Ascending aorta (tissue), 2 donors: ENCODE measurements around the gene CDK16. TPM values are rescaled to one million over a fixed set of nuclear protein-coding genes. Genes with fewer than 3 reads are reported as not detected.

ENCODE experiments used
- DNase-seq, 2 donors: peaks; one replicate each; pipeline ENCODE4 v3.0.0-alpha.2; 2019; ENCODE audit warnings: low spot score in 2 of 2
- H3K27ac ChIP-seq, 2 donors: fragments of 200-600 bp; sonication (generic); one replicate each; pipeline ENCODE4 v1.5.1; 2016 to 2017; ENCODE audit warnings: mild to moderate bottlenecking in 1 of 2
- H3K27me3 ChIP-seq: fragments of 200-600 bp; sonication (generic); one replicate; pipeline ENCODE4 v1.5.1; 2017
- H3K36me3 ChIP-seq, 2 donors: fragments of 200-600 bp; sonication (generic); one replicate each; pipeline ENCODE4 v1.5.1; 2016
- H3K4me1 ChIP-seq, 2 donors: fragments of 200-600 bp; sonication (generic); one replicate each; pipeline ENCODE4 v1.5.1; 2016 to 2017; ENCODE audit warnings: mild to moderate bottlenecking in 1 of 2
- H3K4me3 ChIP-seq, 2 donors: fragments of 200-600 bp; sonication (generic); one replicate each; pipeline ENCODE4 v1.5.1; 2016 to 2017; ENCODE audit warnings: mild to moderate bottlenecking in 1 of 2
- H3K9me3 ChIP-seq, 2 donors: fragments of 200-600 bp; sonication (generic); one replicate each; pipeline ENCODE4 v1.5.1; 2016
- intact Hi-C: fragments of 100-400 bp; cut with DNase I; formaldehyde crosslinking; loops from one replicate; pipeline ENCODE4 v1.15.1; 2023
- total RNA-seq: library from RNA; depleted of rRNA; stranded (reverse); fragments of >200 nt; gene quantifications from one replicate; pipeline ENCODE4 v1.1.0, GENCODE V29; 2016
- TF ChIP-seq, protein P1 (sequence below), 3 experiments: fragments of 200-600 bp in 2 of 3; fragments of 450-650 bp in 1 of 3; sonication (generic) in 2 of 3; IDR thresholded peaks; one replicate each; pipeline ENCODE4 v1.5.1; 2016 to 2019; ENCODE audit warnings: antibody characterized with exemption in 3 of 3, mild to moderate bottlenecking in 1 of 3, moderate library complexity in 1 of 3

CDK16 gene
- total RNA-seq, 1 donor from 2014 or later: 87.4 TPM

DNA sequence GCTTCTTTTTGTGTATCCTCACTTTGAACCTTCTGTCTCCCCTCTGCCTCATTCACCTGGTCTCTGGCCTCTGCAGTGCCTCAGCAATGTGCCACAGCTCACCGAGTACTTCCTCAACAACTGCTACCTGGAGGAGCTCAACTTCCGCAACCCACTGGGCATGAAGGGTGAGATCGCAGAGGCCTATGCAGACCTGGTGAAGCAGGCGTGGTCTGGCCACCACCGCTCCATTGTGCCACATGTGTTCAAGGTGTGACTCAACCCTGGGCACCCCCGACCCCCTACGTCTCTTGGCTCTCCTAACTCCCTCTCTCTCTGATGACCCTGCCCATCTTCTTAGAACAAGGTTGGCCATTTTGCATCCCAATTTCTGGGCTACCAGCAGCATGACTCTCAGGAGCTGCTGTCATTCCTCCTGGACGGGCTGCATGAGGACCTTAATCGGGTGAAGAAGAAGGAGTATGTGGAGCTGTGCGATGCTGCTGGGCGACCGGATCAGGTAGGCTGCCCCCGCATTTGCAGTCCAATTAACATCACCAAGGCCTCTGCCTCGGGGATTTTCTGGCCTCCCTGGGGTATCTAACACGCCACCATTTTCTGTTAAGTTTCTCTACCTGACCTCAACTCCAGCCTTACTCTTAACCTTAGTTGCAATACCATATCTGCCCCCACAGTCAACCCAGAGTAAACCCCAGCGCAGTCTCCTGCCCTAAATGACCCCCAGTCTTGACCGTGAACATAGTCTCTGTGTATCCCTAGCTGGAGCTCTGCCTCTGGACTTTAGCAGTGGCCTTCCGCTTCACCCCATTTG, 22.9 kb downstream of the CDK16 start:
- Histone ChIP-seq H3K27ac (no peak overlapping the region), H3K9me3 (no peaks in the 10 kb centered on the region), H3K36me3 (peaks cover 39 to 60% of the 10 kb centered on the region in 2 donors), H3K4me3 (no peak overlapping the region), H3K27me3 (no peaks in the 10 kb centered on the region), H3K4me1 (no peaks in the 10 kb centered on the region)
- DNase-seq: peak in 1 of 2 donors; percentile 56
- TF ChIP-seq, protein P1, sequence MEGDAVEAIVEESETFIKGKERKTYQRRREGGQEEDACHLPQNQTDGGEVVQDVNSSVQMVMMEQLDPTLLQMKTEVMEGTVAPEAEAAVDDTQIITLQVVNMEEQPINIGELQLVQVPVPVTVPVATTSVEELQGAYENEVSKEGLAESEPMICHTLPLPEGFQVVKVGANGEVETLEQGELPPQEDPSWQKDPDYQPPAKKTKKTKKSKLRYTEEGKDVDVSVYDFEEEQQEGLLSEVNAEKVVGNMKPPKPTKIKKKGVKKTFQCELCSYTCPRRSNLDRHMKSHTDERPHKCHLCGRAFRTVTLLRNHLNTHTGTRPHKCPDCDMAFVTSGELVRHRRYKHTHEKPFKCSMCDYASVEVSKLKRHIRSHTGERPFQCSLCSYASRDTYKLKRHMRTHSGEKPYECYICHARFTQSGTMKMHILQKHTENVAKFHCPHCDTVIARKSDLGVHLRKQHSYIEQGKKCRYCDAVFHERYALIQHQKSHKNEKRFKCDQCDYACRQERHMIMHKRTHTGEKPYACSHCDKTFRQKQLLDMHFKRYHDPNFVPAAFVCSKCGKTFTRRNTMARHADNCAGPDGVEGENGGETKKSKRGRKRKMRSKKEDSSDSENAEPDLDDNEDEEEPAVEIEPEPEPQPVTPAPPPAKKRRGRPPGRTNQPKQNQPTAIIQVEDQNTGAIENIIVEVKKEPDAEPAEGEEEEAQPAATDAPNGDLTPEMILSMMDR (IDR thresholded peaks at IDR 0.05): no peak
- intact Hi-C loops: no loop called here

DNA sequence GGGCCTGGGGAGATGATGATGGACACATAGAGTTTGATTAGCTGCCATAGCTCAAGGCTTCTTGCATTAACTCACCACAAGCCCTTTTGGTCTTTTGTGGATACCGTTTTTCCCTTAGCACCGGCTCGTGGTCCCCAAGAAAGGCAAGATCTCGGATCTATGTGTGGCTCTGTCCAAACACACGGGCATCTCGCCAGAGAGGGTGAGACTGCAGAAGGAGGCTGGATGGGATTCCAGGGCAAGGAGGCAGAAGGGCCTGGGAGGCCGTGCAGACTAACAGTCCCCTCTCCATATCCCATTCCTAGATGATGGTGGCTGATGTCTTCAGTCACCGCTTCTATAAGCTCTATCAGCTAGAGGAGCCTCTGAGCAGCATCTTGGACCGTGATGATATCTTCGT, 23.8 kb downstream of the CDK16 start:
- intact Hi-C loops: no loop called here
- peaks cover 39 to 65% of the 10 kb centered on the region in 2 donors for H3K36me3 ChIP-seq

DNA sequence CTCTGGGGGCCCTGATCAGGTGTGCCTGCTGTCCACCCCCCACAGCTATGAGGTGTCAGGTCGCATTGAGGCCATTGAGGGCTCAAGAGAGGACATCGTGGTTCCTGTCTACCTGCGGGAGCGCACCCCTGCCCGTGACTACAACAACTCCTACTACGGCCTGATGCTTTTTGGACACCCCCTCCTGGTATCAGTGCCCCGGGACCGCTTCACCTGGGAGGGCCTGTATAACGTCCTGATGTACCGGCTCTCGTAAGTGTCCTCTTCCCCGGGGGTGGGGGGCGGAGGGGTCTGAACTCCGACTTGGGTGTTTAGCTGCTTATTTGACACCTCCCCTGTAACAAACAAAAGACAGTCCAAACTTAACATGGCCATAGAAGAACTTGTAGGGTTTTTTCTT, 24.9 kb downstream of the CDK16 start:
- intact Hi-C loops: no loop called here
- no peaks in the 10 kb centered on the region for H3K4me1 ChIP-seq
- no peaks in the 10 kb centered on the region for H3K27me3 ChIP-seq
- H3K36me3 ChIP-seq: peaks cover 39 to 71% of the 10 kb centered on the region in 2 donors
- no peak overlapping the region for H3K4me3 ChIP-seq
- H3K27ac ChIP-seq: no peak overlapping the region
- TF ChIP-seq, protein P1 (IDR thresholded peaks at IDR 0.05): no peak
- no peaks in the 10 kb centered on the region for H3K9me3 ChIP-seq
- peak in 1 of 2 donors; percentile 52 for DNase-seq

More for the DNA sequence above, 23.8 kb downstream of the CDK16 start:
- no peaks in the 10 kb centered on the region for H3K27me3 ChIP-seq
- H3K4me3 ChIP-seq: no peak overlapping the region
- no peaks in the 10 kb centered on the region for H3K9me3 ChIP-seq
- DNase-seq: no peak
- no peaks in the 10 kb centered on the region for H3K4me1 ChIP-seq
- TF ChIP-seq, protein P1 (IDR thresholded peaks at IDR 0.05): no peak
- no peak overlapping the region for H3K27ac ChIP-seq

DNA sequence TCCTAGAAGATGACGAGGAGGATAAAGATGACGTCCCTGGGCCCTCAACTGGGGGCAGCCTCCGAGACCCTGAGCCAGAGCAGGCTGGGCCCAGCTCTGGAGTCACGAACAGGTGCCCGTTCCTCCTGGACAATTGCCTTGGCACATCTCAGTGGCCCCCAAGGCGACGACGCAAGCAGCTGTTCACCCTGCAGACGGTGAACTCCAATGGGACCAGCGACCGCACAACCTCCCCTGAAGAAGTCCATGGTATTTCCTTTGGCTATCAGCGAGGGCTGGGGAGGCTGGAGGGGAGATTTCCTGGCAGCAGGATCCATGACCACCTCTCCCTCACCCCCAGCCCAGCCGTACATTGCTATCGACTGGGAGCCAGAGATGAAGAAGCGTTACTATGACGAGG, 26.2 kb downstream of the CDK16 start:
- Histone ChIP-seq H3K27me3 (no peaks in the 10 kb centered on the region), H3K4me3 (no peak overlapping the region), H3K9me3 (no peaks in the 10 kb centered on the region), H3K27ac (no peak overlapping the region), H3K4me1 (no peaks in the 10 kb centered on the region), H3K36me3 (peaks cover 39 to 70% of the 10 kb centered on the region in 2 donors)
- DNase-seq: peak in 1 of 2 donors; percentile 27
- intact Hi-C loops: no loop called here
- TF ChIP-seq, protein P1 (IDR thresholded peaks at IDR 0.05): no peak

DNA sequence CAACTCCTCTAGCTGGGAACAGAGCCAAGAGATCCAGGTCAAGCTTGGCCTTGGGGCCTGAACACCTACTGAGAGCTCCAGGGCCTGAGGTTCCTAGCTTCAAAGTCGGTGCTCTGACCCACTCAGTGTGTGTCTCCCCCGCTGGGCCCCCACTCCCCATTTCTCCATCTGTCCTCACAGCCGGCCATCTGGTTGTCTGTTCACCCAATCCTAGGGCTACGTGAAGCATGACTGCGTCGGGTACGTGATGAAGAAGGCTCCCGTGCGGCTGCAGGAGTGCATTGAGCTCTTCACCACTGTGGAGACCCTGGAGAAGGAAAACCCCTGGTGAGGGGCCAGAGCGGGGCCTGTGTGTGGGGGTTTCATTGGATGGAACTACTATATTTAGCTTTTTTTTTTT, 26.7 kb downstream of the CDK16 start:
- Histone ChIP-seq H3K36me3 (peaks cover 39 to 65% of the 10 kb centered on the region in 2 donors), H3K4me1 (no peaks in the 10 kb centered on the region), H3K9me3 (no peaks in the 10 kb centered on the region), H3K27me3 (no peaks in the 10 kb centered on the region), H3K4me3 (no peak overlapping the region), H3K27ac (no peak overlapping the region)
- peak in 1 of 2 donors; percentile 59 for DNase-seq
- TF ChIP-seq, protein P1 (IDR thresholded peaks at IDR 0.05): no peak
- intact Hi-C loops: no loop called here
